Endothelial cell (in vitro differentiated cells): ENCODE results near the gene STC2. TPM values are rescaled to one million over a fixed set of nuclear protein-coding genes. Genes with fewer than 3 reads are reported as not detected.

Source experiments
- DNase-seq: peaks from one replicate; pipeline ENCODE4 v3.0.0; 2021; ENCODE audit warnings: low spot score
- H3K27ac Mint-ChIP-seq: one replicate; pipeline ENCODE4 v1.8.0; 2021; ENCODE audit warnings: mixed read lengths, inconsistent platforms; ENCODE audit not compliant: unreplicated experiment
- H3K27me3 Mint-ChIP-seq: one replicate; pipeline ENCODE4 v1.8.0; 2021; ENCODE audit warnings: mild to moderate bottlenecking, moderate library complexity, mixed read lengths, inconsistent platforms; ENCODE audit not compliant: unreplicated experiment
- H3K36me3 Mint-ChIP-seq: one replicate; pipeline ENCODE4 v1.8.0; 2021; ENCODE audit warnings: mild to moderate bottlenecking, low read depth, mixed read lengths, inconsistent platforms; ENCODE audit not compliant: unreplicated experiment
- H3K4me1 Mint-ChIP-seq: one replicate; pipeline ENCODE4 v1.8.0; 2021; ENCODE audit warnings: mild to moderate bottlenecking, mixed read lengths, inconsistent platforms; ENCODE audit not compliant: unreplicated experiment
- H3K4me3 Mint-ChIP-seq: one replicate; pipeline ENCODE4 v1.8.0; 2021; ENCODE audit warnings: mild to moderate bottlenecking, mixed read lengths, inconsistent platforms; ENCODE audit not compliant: unreplicated experiment
- H3K9me3 Mint-ChIP-seq: one replicate; pipeline ENCODE4 v1.8.0; 2021; ENCODE audit warnings: mixed read lengths, inconsistent platforms; ENCODE audit not compliant: unreplicated experiment
- CTCF ChIP-seq: fragments of 200-600 bp; sonication (generic); IDR thresholded peaks from one replicate; pipeline ENCODE4 v1.5.0; 2021; ENCODE audit warnings: antibody characterized with exemption; ENCODE audit not compliant: unreplicated experiment
- total RNA-seq: library from RNA; stranded (reverse); fragmentation: NEBNext Ultra II Directional; extraction: Animal tissue kit (Norgen Biotek cat#: 25700); gene quantifications from one replicate; pipeline ENCODE4 v1.2.1, GENCODE V29; 2021; ENCODE audit not compliant: unreplicated experiment

Gene STC2
- total RNA-seq, 1 donor from 2014 or later = 3.6 TPM

DNA sequence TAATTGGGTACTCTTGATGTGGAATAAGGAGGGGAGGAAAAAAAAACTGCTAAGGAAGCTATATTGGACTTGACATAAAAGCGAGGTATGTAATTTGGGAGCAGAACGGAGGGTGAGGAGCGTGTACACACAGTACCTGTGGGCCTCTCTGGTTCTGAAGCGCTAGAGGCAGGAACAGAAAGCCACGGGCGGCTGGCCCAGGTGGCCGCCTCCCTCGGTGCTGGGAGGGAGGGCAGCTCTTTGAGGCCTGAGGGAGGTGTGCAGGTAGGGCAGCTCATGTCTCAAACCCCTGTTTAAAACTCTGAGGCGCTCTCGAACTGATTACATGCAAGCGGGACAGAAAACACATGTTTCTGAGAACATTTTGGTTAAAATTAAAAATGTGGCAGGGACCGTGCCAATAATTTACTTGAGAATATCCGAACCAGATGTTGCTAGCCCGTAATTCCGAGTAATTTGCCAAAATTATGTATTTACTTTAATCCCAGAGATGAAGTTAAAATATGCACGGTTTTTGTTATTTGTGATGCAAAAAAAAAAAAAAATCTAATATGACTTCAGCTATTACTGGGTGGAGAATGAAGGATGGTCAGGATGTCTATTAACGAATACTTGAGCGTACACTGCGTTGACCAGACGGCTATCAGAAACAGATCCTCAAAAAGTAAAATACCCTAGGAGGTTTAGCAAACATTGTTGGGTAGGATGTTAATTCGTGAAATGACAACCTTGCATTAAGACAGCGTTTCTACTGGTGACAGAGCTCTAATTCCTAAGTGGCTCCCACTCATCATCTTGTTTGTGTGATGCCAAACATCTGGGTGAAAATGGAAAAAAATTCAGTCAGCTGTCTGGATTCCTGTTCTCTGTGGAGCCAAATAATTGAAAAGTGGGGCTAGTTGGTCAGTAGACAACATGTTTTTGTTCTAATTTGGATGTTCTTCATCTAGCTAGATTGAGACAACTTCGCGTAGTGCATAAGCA, 24.4 kb upstream of the STC2 start:
- DNase-seq = no peak
- Mint-ChIP-seq H3K27ac (no peak overlapping the region), H3K36me3 (no peaks in the 10 kb centered on the region), H3K4me3 (no peak overlapping the region), H3K9me3 (no peaks in the 10 kb centered on the region), H3K4me1 (no peaks in the 10 kb centered on the region), H3K27me3 (peaks cover 4% of the 10 kb centered on the region)
- TF ChIP-seq CTCF = no peak

- no peaks in the 10 kb centered on the region for H3K9me3 Mint-ChIP-seq
- H3K4me3 Mint-ChIP-seq = no peak overlapping the region
- no peak for TF ChIP-seq CTCF
- no peak overlapping the region for H3K27ac Mint-ChIP-seq
- peaks cover 6% of the 10 kb centered on the region for H3K27me3 Mint-ChIP-seq
- H3K36me3 Mint-ChIP-seq = no peaks in the 10 kb centered on the region
- H3K4me1 Mint-ChIP-seq = peaks cover 8% of the 10 kb centered on the region
- no peak for DNase-seq
Observed at GRCh38 chr5:173342813-173343755, 14.9 kb upstream of the STC2 start.

- Mint-ChIP-seq H3K4me1 (peaks cover 8% of the 10 kb centered on the region), H3K27ac (peak overlapping the region; percentile 1)
Observed at GRCh38 chr5:173341961-173342430, 13.8 kb upstream of the STC2 start.

DNA sequence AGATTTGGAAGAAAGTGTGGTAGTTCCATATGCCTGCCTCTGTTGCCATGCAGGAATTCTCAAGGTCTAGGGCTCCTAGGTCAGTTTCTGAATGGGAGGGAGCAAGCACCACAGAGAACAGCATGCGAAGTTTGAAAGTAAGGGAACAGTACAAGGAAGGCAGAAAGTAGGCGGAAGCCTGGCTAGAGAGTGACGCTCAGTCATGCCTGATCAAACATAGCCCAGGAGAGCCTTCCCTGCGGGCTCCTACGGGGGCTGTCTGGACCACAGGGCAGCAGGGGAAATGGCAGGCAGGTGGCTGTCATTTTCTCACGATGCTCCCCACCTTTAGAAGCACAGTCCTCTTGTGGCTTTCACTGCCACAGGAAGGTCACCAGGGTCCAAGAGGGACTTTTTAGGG, 12.8 kb upstream of the STC2 start:
- DNase-seq = no peak
- Mint-ChIP-seq H3K36me3 (no peaks in the 10 kb centered on the region), H3K27ac (no peak overlapping the region), H3K4me3 (no peak overlapping the region), H3K4me1 (peaks cover 8% of the 10 kb centered on the region), H3K27me3 (peaks cover 7% of the 10 kb centered on the region), H3K9me3 (no peaks in the 10 kb centered on the region)
- TF ChIP-seq CTCF = no peak

More at GRCh38 chr5:173341961-173342430, 13.8 kb upstream of the STC2 start:
- no peak for DNase-seq
- no peak overlapping the region for H3K4me3 Mint-ChIP-seq
- no peak for TF ChIP-seq CTCF
- no peaks in the 10 kb centered on the region for H3K9me3 Mint-ChIP-seq
- H3K36me3 Mint-ChIP-seq = no peaks in the 10 kb centered on the region
- H3K27me3 Mint-ChIP-seq = peaks cover 6% of the 10 kb centered on the region
